Amygdala (tissue), 56 donors: ENCODE measurements around the gene HACL1.

ENCODE experiments used
- DNase-seq, 56 donors: peaks; one replicate each; lab custom pipeline; 2025; lab: John Stamatoyannopoulos, UW

The HACL1 gene

GRCh38 chr3:15585111-15585845, 16.1 kb downstream of the HACL1 start:
- no peak for DNase-seq

GRCh38 chr3:15581471-15582394, 19.6 kb downstream of the HACL1 start:
- no peak for DNase-seq

GRCh38 chr3:15579051-15579450, 22.3 kb downstream of the HACL1 start:
- no peak for DNase-seq

GRCh38 chr3:15578289-15578867, 23.0 kb downstream of the HACL1 start:
- DNase-seq = peak in 6 of 56 donors; percentile 3 to 34 (median 11)

- no peak for DNase-seq
Observed at GRCh38 chr3:15576475-15576874, 24.9 kb downstream of the HACL1 start.

GRCh38 chr3:15575446-15575845, 25.9 kb downstream of the HACL1 start:
- no peak for DNase-seq

- DNase-seq = no peak
Observed at GRCh38 chr3:15572138-15572537, 29.2 kb downstream of the HACL1 start.

- DNase-seq = no peak
Observed at GRCh38 chr3:15563190-15563589, 38.2 kb downstream of the HACL1 start.

- no peak for DNase-seq
Observed at GRCh38 chr3:15562560-15562959, 38.8 kb downstream of the HACL1 start.

- DNase-seq = no peak
Observed at GRCh38 chr3:15558581-15558980, 42.8 kb downstream of the HACL1 start.

- DNase-seq = peak in 3 of 56 donors; percentile 4 to 24 (median 12)
Observed at GRCh38 chr3:15557511-15557946, 43.8 kb downstream of the HACL1 start.

GRCh38 chr3:15556512-15556911, 44.9 kb downstream of the HACL1 start:
- DNase-seq = no peak

GRCh38 chr3:15553749-15554148, 47.6 kb downstream of the HACL1 start:
- no peak for DNase-seq

- no peak for DNase-seq
Observed at GRCh38 chr3:15551902-15552301, 49.5 kb downstream of the HACL1 start.

- no peak for DNase-seq
Observed at GRCh38 chr3:15549846-15550245, 51.5 kb downstream of the HACL1 start.

- peak in 2 of 56 donors; percentile 4 to 18 for DNase-seq
Observed at GRCh38 chr3:15542614-15543013, 58.8 kb downstream of the HACL1 start.

GRCh38 chr3:15541371-15541770, 60.0 kb downstream of the HACL1 start:
- no peak for DNase-seq

- DNase-seq = no peak
Observed at GRCh38 chr3:15539066-15539465, 62.3 kb downstream of the HACL1 start.

GRCh38 chr3:15538345-15538744, 63.0 kb downstream of the HACL1 start:
- DNase-seq = no peak

- no peak for DNase-seq
Observed at GRCh38 chr3:15536856-15537255, 64.5 kb downstream of the HACL1 start.

GRCh38 chr3:15535732-15536131, 65.6 kb downstream of the HACL1 start:
- no peak for DNase-seq
